ENCODE data around the gene LMAN2.

DNA sequence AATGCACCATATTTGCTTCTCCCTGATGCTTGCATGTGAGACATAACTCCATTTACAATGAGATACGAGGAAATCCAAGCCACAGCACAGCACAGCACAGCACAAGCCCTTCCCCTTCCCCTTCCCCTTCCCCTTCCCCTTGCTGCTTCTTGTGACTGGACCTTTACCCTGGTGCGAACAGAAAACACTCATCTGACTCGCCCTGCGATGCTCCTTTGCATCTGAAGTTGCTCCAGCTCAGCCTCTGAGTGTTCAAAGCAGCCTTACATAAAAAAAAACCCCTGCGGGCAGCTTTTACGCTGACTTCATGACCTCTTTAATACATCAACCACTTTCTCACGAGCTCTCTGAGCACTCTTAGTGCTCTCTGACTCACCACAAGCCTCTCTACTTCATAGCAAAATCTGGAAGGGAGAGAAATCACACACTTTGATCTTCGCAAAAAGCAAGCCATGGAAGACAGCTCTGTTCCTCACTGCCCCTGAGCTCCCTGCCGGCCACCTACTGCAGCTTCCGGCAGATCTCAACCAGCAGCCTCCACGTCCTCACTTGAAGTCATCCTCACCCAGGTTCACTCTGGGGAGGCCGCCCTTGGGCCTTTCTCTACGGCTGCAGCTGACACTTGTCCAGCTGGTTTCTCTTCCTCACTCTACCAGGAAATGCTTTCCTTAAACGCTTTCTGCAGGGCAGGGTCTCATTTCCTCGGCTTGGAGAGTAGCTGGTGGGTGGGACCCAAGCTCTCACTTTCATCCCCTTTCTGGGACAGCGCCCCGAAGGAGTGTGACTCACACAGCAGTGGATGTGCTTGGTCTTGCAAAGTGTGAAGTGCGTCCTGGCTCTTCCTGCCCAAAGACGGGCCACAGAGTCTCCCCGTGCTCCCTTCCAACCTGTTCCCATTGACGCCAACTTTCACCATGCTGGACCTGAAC, 38.0 kb upstream of the LMAN2 start:
- TF ChIP-seq, protein P1, sequence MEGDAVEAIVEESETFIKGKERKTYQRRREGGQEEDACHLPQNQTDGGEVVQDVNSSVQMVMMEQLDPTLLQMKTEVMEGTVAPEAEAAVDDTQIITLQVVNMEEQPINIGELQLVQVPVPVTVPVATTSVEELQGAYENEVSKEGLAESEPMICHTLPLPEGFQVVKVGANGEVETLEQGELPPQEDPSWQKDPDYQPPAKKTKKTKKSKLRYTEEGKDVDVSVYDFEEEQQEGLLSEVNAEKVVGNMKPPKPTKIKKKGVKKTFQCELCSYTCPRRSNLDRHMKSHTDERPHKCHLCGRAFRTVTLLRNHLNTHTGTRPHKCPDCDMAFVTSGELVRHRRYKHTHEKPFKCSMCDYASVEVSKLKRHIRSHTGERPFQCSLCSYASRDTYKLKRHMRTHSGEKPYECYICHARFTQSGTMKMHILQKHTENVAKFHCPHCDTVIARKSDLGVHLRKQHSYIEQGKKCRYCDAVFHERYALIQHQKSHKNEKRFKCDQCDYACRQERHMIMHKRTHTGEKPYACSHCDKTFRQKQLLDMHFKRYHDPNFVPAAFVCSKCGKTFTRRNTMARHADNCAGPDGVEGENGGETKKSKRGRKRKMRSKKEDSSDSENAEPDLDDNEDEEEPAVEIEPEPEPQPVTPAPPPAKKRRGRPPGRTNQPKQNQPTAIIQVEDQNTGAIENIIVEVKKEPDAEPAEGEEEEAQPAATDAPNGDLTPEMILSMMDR (IDR thresholded peaks at IDR 0.05), result no peak
- TF ChIP-seq EP300 (IDR thresholded peaks at IDR 0.05) (no peak), POLR2A (IDR thresholded peaks at IDR 0.05) (no peak)

Data from tibial nerve (tissue), 4 donors.